NCI-H2196 treated with DMSO at 0.1 percent for 48 hours (cell line): ENCODE data around the gene EME2.
A peak's percentile ranks its signal among the peaks of the same experiment; 100 is the strongest.
"Not testable (repeated sequence)": the region's sequence is repeated elsewhere in the genome, so short reads cannot be mapped to it uniquely, and the experiment has no call there.

ENCODE experiments used
- DNase-seq: peaks from one replicate; lab custom pipeline; 2025; ENCODE audit not compliant: unreplicated experiment; lab: John Stamatoyannopoulos, UW

EME2 gene, protein sequence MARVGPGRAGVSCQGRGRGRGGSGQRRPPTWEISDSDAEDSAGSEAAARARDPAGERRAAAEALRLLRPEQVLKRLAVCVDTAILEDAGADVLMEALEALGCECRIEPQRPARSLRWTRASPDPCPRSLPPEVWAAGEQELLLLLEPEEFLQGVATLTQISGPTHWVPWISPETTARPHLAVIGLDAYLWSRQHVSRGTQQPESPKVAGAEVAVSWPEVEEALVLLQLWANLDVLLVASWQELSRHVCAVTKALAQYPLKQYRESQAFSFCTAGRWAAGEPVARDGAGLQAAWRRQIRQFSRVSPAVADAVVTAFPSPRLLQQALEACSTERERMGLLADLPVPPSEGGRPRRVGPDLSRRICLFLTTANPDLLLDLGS

DNA sequence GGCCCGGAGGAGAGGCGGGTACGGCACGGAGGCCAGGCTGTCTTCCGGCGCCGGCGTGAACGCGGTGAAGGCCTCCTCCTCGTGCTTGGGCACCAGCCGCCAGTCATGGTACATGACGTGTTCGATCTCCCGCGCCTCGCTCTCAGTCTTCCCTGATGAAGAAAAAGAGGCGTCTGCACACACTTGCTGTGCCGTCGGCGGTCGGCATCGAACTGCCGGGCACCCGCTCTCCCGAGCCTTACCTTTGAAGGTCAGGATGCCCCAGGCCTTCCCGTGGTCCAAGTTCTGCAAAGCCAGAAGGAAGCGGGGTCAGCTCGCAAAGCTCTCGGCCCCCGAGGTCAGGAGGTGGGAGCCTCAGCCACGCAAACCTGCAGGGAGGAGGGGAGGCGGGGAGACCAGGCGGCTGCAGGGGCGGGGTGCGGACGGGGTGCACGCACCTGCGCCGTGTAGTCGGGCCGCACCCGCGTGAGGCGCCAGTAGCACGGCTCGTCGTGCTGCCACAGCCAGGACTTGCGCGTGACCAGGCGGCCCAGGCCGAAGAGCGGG is at the start of gene EME2:
TSS of gene EME2 (plus strand) at position 449 of the 546 bp plus-strand sequence. CDS start 418 bp downstream, outside the sequence.
- no peak for DNase-seq

DNA sequence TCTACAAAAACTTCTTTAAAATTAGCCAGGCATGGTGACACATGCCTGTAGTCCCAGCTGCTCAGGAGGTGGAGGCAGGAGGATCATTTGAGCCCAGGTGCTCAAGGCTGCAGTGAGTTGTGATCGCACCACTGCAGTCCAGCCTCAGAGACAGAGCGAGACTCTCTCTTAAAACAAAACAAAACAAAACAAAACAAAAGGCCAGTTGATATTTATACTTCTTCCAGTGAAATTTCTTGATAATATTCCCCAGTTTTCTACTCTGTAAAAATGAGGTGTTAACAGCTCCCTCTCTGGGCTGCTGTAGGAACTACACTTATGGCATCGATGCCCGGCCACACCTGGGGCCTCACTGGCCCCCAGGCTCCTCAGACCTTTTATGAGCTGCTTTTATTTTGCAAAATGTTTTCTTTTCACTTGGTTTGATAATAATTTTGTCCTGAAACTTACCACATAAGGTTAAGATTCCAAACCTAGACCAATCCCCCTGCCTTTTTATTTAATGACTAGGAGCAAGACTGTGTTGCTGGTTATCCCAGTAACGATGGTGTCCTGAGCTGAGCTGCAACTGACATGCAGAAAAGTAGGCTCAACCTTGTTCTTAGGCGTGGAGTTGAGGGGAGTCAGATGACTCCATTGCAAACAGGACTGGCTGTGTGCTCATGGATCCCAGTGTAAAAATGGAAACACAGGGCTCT is 49.0 kb upstream of the EME2 start:
- peak; percentile 26 for DNase-seq

DNA sequence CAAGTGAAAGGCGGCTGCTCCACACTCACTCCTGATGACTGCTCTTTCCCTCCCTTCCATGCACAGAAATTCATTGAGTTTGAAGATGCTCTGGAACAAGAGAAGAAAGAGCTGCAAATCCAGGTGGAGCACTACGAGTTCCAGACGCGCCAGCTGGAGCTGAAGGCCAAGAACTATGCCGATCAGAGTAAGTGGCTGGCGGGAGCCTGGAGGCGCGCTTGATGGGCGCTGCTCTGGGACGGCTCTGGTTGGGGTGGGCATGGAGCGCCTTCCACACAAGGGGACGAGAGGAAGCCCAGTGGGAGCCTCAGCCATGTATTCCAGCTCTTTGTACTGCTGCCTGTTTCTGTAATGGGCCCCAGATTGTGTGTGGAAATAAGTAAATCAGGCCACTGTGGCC is 48.1 kb upstream of the EME2 start:
- no peak for DNase-seq

DNA sequence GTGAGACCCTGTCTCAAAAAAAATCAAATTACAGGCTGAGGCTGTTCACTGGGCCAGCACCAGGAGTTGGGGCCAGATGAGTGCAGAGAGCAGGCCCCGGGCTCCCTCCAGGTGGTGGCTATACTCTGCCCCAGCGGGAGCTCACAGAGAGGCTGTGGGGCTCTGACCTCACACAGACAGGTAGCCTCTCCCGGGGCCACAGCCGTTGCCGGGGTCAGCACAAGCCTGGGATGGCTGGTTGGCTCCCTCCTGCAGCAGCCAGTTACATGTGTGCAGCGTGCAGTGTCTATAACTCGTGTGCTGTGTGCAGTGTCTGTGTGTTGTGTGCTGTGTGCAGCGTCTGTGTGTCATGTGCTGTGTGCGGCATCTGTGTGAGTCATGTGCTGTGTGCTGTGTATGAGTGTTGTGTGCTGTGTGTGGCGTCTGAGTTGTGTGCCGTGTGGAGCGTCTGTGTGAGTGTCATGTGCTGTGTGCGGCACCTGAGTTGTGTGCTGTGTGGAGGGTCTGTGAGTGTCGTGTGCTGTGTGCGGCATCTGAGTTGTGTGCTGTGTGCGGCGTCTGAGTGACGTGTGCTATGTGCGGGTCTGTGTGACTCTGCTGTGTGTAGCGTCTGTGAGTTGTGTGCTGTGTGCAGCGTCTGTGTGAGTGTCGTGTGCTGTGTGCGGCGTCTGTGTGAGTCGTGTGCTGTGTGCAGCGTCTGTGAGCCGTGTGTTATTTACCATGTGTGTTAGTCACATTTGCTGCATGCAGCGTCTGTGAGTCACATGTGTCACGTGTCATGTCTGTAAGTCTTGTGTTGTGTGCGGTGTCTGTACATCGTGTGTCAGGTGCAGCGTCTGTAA is 45.7 kb upstream of the EME2 start:
- DNase-seq, result no peak

DNA sequence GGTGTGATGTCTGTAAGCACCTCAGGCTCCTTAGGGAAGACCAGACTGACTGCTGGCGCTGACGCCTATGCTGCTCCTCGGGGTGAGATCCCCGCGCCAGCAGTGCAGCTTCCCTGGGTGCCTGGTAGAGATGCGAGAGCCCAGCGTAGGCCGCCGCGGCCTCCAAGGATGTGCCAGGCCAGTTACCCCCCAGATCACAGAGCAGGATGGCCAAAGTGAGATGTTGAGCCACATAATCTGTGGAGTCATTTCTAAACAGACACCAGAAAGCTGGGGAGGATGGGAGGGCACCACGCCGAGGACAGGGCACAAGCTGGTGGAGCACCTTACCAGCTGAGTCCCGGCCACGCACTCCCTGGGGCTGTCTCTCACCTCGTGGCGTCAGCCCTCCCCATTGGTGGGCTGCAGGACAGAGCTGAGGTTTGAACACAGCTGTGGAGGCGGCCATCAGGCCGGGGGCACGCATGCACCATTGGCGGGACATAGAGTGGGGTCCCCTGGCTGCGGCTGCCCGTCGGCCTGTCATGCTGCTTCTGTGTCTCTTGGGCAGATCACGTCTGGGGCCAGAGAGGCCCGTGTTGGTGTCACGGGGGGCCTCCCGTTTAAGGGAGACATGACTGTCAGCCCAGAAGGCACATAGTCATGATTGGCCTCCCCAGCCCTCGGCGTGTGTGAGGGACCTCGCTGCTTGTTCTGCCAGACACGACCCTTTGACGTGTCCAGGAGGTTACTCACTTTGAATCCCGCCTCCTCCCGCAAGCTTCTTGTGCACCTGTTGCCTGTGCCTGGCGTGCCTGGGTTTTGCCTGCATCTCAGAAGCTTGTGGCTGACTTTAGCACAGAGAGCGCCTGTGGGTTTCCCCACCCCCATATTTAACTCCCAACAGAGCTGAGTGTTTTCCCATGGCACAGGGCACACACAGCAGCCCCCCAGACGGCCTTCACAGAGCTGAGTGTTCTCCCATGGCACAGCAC is 44.7 kb upstream of the EME2 start:
- DNase-seq, result no peak

DNA sequence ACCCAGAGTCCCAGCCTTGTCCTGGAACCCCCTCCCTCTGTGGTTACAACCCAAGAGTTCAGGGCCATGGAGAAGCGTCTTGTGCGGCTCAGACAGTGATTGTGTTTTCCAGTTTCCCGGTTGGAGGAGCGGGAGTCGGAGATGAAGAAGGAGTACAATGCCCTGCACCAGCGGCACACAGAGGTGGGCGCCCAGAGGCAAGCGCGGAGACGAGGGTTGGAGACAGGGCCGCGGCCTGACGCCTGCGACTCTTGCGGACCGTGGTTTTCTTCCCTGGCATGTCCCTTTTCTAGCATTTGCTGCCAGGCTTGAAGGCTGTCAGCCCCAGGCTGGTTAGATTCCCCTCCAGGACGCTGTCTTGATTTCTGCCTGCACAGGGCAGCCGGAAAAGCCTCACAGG is 43.6 kb upstream of the EME2 start:
- no peak for DNase-seq

DNA sequence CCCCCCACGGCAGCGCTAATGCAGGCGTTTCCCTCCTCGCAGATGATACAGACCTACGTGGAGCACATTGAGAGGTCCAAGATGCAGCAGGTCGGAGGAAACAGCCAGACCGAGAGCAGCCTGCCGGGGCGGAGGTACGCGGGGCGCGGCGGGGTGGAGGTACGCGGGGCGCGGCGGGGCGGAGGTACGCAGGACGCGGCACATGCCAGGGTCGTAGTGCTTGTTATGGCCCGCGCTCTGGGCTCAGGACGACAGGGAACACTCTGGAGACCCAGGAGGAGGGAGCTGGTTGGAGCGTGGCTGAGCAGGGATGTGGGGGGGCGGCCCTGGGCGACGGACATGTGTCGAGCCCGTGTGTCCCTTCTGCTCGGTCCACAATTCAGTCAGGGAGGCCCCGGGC is 43.2 kb upstream of the EME2 start:
- no peak for DNase-seq

DNA sequence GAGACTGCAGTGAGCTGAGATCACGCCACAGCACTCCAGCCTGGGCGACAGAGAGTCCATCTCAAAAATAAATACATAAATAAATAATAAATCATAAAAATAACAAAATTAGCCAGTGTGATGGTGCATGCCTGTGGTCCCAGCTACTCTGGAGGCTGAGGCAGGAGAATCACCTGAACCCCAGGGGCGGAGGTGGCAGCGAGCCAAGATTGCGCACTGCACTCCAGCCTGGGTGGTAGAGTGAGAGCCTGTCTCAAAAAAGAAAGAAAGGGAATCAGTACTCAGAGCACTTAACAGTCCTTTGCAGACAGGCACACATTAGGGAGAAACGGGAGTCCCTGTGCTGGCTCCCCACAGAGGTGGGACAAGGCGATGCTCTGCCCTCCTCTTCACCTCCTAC is 41.5 kb upstream of the EME2 start:
- no peak for DNase-seq

DNA sequence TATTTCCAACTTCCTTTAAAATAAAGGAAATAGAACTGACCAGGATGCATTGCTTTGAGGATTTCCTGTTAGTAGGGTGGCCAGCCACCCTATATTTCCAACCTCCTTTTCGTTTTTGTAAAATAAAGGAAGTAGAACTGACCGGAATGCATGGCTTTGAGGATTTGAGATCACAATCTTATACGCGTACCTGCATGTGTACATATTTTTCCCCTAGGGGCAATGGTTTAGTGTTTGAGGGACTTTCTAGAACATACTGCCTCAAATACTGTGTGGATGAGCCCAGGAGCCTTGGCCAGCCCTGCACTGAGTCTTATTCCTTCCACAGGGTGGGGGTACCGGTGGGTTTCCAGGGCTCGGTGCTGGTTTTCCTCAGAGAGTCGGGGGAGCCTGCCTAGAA is 41.0 kb upstream of the EME2 start:
- no peak for DNase-seq

DNA sequence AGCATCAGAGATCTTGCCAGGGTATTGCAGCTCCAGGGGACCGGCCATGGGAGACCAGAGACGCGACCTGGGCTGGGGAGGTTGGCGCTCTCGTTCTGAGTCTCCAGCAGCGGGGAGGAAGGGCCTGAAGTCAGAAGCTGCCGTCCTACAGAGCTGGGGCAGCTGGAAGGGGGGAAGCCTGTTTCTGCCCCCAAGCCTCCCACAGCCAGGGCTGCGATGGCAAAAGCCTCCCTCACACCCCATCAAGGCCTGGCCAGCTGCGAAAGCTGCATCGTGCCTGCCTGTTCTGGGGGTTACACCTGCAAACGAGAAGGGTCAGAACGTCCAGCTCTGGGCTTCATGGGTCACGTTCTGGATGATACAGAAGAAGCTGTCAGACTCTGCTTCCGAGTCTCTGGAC is 40.5 kb upstream of the EME2 start:
- DNase-seq, result no peak

DNA sequence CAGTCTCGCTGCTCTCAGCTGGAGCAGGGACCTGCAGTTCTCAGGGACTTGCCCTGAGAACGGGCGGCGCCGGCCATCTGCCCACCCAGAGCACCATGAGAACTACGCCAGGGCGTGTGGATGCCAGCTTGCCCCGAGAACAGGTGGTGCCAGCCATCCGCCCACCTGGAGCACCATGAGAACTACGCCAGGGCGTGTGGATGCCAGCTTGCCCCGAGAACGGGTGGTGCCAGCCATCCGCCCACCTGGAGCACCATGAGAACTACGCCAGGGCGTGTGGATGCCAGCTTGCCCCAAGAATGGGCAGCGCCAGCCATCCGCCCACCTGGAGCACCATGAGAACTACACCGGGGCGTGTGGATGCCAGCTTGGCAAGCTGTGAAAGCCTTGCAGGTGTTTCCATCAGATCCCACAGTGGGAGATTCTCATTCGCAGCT is 40.0 kb upstream of the EME2 start:
- DNase-seq, result not testable (repeated sequence)

DNA sequence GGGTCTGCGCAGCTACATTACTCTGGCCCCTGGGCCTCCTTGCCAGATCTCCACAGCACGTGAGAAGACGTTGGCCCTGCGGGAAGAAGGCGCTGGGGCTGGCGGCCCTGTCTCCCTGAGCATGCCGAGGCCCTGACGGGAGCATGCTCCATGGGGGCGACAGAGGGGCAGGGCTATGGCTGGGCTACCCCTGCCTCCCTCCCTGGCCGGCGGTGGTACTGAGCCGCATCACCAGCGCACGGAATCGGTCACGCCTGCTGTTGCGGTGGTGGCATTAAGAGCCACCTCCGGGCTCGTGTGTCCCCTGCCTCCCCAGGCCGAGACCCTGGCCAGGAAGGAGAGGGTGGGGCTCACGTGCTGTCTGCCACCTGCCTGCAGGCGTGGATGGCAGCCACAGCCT is 38.5 kb upstream of the EME2 start:
- DNase-seq, result no peak

DNA sequence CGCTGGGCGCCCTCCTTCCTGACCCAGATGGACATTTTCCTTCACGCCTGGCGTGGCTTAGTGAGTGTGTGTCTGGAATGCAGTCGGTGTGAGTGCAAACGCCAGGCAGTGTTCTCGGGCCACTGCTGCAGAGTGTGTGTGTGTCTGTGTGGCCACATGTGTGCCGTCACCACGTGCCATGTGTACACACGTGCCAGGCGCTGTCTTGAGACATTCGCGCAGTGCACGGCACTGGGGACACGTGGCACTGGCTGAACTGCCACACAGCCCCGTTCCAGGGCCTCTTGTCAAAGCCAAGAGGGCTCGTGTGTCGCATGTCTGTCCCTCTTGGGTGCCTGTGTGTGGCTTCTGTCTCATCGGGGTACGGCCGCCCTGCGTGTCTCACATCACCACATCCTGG is 37.8 kb upstream of the EME2 start:
- no peak for DNase-seq

DNA sequence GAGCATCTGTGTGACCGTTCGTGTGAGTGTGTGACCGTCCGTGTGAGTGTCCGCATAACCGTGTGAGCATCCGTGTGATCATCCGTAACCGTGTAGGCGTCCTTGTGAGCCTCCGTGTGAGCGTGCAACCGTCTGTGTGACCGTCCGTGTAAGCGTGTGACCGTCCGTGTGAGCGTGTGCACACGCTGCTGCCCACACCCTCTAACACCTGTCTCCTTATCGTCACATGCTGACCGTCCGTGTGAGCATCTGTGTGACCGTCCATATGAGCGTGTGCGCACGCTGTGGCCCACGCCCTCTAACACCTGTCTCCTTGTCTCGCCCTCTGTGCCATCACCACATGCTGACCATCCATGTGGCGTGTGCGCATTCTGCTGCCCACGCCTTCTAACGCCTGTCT is 32.4 kb upstream of the EME2 start:
- DNase-seq, result no peak

DNA sequence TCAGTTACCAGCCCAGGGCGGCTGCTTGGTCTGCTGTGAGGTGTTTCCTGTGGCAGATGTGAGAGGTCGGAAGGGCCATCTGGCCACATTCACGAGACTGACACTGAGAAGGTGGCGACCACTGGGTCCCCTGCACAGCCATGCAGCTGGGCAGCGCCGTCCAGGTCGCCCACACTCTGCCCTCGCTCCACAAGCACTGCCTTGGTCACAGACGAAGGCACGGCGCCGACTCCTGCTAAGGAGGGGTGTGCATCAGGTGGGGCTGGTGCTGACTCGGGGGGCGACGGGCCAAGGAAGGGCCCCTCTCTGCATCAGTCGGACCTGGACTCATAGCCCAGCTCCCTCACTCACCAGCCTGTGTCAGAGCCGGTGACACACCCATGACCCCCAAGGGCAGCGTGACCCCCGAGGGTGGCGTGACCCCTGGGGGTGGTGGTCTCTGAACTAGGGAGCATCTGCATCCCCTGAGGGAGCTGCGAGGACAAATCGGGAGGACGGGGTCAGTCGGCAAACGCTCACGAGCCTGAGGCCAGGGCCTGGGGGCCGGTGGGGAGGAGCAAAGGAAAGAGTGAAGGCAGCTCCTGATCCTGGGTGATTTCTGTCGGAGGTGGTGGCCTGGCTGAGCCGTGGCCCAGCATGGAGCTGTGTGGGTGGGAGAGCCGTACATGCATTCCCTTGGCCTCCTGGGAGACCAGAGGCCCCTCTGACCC is 31.7 kb upstream of the EME2 start:
- DNase-seq, result no peak

DNA sequence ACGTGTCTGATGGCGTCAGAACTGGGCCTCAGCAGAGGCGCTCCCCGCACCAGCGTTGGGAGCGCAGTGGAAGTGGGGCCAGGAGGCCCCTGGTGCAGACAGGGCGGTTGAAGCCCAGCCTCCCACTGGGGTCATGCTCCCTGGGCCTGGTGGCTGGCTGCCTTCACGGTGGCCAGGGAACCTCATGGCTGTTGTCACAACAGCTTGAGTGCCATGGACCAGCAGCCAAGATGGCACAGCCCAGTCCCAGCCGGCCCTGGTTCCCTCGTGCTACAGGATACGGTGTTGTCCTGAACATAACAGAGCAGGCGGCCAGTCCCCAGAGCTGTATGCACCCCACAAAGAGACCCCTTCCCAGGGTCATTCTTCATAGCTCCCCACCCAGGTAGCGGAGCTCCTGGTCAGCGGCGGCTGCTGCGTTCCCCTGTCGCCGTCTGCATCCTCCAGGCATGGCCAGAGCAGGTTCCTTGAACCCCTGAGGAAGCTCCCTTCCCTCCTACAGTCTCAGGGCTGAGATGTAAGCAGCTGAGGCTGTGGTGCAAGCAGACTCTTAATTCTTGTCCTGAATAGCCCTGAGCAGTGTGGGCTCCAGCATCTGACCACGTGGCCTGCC is 31.0 kb upstream of the EME2 start:
- no peak for DNase-seq

DNA sequence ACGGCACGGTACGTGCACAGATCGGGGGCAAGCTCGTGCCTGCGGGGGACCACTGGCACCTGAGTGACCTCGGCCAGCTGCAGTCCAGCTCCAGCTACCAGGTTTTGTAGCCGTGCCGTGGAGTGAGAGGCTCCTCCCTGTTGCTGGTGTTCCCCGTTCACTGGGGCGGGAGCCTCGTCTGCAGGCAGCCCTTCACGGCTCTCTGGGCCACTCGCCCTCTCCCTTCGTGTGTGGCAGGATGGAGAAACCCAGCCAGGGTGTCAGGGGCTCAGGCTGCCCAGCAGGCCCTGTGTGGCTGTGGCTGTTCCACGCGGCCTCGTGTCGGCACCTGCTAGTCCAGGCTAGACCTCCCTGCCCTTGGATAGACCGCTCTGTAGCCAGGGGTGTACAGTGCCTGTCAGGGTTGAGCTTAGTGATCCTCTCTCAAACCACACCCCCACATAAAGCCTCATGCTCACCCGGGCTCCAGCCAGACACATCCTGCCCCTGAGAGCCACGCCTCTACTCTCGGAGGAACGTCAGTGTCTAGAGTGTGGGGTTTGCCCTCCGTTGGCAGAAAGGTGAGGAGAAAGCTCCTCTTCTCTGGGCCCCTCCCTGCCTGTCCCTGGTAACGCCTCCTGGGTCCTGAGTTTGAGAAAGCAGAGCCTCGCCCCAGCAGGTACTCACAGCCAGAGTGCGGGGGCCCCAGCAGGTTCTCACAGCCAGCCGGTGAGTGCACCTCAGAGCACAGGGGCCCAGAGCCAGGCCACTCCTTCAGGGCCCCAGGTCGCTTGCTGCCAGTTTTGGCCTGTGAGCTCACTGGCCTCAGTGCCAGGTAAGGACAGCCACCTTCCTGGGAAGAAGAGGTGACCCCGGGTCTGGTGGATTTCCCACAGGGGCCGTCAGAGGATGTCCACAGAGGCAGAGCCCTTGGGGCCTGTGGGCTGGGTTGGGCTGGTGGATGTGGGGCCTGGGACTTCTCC is 29.0 kb upstream of the EME2 start:
- no peak for DNase-seq

DNA sequence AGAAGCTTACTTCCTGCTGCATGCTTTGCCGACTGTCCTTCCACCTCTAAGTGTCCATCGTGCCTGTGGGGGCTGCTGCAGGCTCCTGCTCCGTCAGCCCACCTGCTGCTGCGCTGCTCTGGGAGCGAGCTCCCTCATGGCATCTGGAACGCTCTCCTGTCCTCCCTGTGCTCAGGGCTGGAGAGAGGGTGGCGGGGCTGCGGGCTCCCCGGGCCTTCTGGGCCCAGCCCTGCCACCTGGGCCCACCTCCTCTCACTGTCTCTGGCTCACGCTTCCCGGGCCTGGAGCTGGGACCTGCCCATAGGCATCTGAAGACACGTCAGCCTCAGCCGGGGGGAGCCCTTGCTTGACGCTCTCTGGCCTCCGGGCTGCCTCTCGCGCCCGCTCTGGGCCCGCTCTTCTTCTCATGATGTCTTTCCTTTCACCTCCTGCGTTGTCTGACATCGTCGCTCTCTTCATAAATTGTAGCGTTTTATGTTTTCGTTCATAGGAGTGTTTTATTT is 28.2 kb upstream of the EME2 start:
- DNase-seq, result no peak
